ENCODE results near the gene ARCN1.

Gene ARCN1

DNA sequence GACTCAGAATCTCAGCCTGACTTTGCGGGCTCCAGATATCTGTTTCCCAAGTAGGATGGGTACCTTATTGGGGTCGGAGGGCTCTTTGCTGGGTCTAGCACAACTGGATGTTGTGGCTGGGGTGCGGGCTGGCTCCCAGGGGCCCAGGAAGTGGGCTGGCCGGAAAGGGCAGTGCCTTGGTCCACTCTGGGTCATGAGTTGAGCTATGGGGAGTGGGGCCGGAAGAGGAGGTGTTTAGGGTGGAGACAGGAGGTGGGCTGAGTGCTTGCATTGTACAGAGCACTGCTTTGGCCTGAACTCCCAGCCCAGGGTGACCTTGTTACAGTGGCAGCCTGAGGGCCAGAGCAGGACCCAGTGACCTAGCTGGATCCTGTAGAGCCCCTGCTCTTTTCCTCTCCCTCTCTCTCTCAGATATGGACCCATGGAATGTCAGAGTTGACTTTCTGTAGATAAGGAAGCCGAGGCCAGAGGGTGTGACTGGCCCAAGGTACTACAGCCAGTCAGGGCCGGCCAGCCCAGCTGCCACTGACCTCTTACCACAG lies 48.4 kb downstream of the ARCN1 start:
- Histone ChIP-seq H3K4me1 (ENCODE audit: control insufficient read depth in 2 of 2, insufficient read depth in 1 of 2, low read depth in 1 of 2, low read length in 2 of 2) (peaks cover 59 to 64% of the 10 kb centered on the region in 2 donors), H3K4me2 (ENCODE audit: insufficient read depth, low read length, poor library complexity, severe bottlenecking) (peak overlapping the region; percentile 35), H2BK5ac (ENCODE audit: low read length) (peak overlapping the region; percentile 87), H3K9ac (ENCODE audit: low read depth, low read length, poor library complexity) (no peak overlapping the region), H3K27me3 (ENCODE audit: control insufficient read depth in 3 of 3, insufficient read depth in 3 of 3, low read depth in 1 of 3, low read length in 3 of 3) (no peaks in the 10 kb centered on the region), H2AFZ (ENCODE audit: low read length) (peak overlapping the region; percentile 92), H3K14ac (ENCODE audit: low read length) (no peak overlapping the region), H3K79me1 (ENCODE audit: low read depth, low read length) (peaks cover 9% of the 10 kb centered on the region), H3K23ac (ENCODE audit: low read depth, low read length, poor library complexity) (no peak overlapping the region), H3K36me3 (replicated peaks in 1 of 2; ENCODE audit: control insufficient read depth in 2 of 2, insufficient read depth in 2 of 2, low read length in 2 of 2) (peaks cover 11 to 25% of the 10 kb centered on the region in 2 donors), H2AK5ac (ENCODE audit: low read depth, low read length) (peak overlapping the region; percentile 94), H4K8ac (ENCODE audit: low read depth, low read length) (no peak overlapping the region), H2BK12ac (ENCODE audit: low read length) (peak overlapping the region; percentile 94), H3K4ac (ENCODE audit: low read length) (peak overlapping the region; percentile 58), H3K9me3 (replicated peaks in 1 of 2; ENCODE audit: control insufficient read depth in 2 of 2, insufficient read depth in 1 of 2, low read depth in 1 of 2, low read length in 2 of 2) (no peaks in the 10 kb centered on the region), H2BK120ac (ENCODE audit: low read depth, low read length) (peak overlapping the region; percentile 58), H2BK15ac (ENCODE audit: low read length) (peak overlapping the region; percentile 98), H3K27ac (replicated peaks; ENCODE audit: low read length) (peak overlapping the region; percentile 63), H4K91ac (ENCODE audit: low read depth, low read length, poor library complexity) (peak overlapping the region; percentile 48), H3K18ac (ENCODE audit: low read length) (peak overlapping the region; percentile 93), H3K4me3 (ENCODE audit: low read length in 2 of 2) (peak overlapping the region; percentile 49 to 80)
- WGBS, 2 donors (ENCODE audit: extremely low coverage in 2 of 2, insufficient read length in 2 of 2, insufficient replicate concordance in 1 of 2) = no CpG with 5 or more reads among the region's 7 CpGs
- no peak for DNase-seq (ENCODE audit: low spot score)

DNA sequence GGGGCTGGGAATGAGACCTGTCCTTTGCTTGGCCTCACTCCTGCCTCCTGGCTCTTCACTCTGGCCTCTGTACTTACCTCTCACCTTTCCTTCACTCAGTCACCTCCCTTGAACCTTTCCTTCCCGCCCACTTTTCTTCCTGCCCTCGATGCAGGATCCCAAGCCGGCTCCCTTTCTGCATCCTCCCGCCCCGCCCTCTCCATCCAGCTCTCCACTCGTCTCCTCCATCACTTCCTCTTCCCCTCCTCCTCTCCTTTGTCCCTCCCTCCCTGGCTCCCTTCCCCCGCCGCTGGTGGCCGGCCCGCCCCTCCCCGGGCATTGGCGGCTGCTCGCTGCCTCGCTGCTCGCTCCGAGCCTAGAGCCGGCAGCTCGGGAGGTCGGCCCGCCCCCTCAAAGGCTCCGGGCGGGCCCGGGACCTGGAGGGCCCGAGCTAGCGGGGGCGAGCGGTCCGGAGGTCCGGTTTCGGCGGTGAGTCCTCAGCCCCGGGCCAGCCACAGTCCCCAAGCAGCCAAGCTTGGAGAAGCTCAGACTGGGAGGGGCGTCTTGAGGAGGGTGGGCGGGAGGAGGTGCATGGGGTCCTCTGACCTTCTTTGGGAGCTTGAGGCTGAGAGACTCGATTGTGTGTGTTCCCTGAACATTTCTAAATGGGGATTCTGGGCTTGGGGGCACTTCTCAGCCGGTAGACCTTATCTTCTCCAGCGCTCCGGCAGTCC lies 49.0 kb downstream of the ARCN1 start:
- Histone ChIP-seq H4K8ac (ENCODE audit: low read depth, low read length) (no peak overlapping the region), H2BK120ac (ENCODE audit: low read depth, low read length) (peak overlapping the region; percentile 58), H4K91ac (ENCODE audit: low read depth, low read length, poor library complexity) (peak overlapping the region; percentile 48), H2BK12ac (ENCODE audit: low read length) (peak overlapping the region; percentile 94), H2AFZ (ENCODE audit: low read length) (peak overlapping the region; percentile 92), H3K4me1 (ENCODE audit: control insufficient read depth in 2 of 2, insufficient read depth in 1 of 2, low read depth in 1 of 2, low read length in 2 of 2) (peaks cover 53 to 58% of the 10 kb centered on the region in 2 donors), H3K27ac (replicated peaks; ENCODE audit: low read length) (peak overlapping the region; percentile 83), H3K36me3 (replicated peaks in 1 of 2; ENCODE audit: control insufficient read depth in 2 of 2, insufficient read depth in 2 of 2, low read length in 2 of 2) (peaks cover 14 to 31% of the 10 kb centered on the region in 2 donors), H3K79me1 (ENCODE audit: low read depth, low read length) (peaks cover 9% of the 10 kb centered on the region), H3K4me3 (ENCODE audit: low read length in 2 of 2) (peak overlapping the region; percentile 80 to 81), H3K27me3 (ENCODE audit: control insufficient read depth in 3 of 3, insufficient read depth in 3 of 3, low read depth in 1 of 3, low read length in 3 of 3) (no peaks in the 10 kb centered on the region), H2BK15ac (ENCODE audit: low read length) (peak overlapping the region; percentile 98), H2AK5ac (ENCODE audit: low read depth, low read length) (peak overlapping the region; percentile 94), H3K4ac (ENCODE audit: low read length) (peak overlapping the region; percentile 58), H3K9me3 (replicated peaks in 1 of 2; ENCODE audit: control insufficient read depth in 2 of 2, insufficient read depth in 1 of 2, low read depth in 1 of 2, low read length in 2 of 2) (no peaks in the 10 kb centered on the region), H3K14ac (ENCODE audit: low read length) (no peak overlapping the region), H3K9ac (ENCODE audit: low read depth, low read length, poor library complexity) (peak overlapping the region; percentile 91), H3K4me2 (ENCODE audit: insufficient read depth, low read length, poor library complexity, severe bottlenecking) (peak overlapping the region; percentile 68), H3K23ac (ENCODE audit: low read depth, low read length, poor library complexity) (peak overlapping the region; percentile 56), H3K18ac (ENCODE audit: low read length) (peak overlapping the region; percentile 93), H2BK5ac (ENCODE audit: low read length) (peak overlapping the region; percentile 87)
- no CpG with 5 or more reads among the region's 38 CpGs for WGBS, 2 donors (ENCODE audit: extremely low coverage in 2 of 2, insufficient read length in 2 of 2, insufficient replicate concordance in 1 of 2)
- no peak for DNase-seq (ENCODE audit: low spot score)

DNA sequence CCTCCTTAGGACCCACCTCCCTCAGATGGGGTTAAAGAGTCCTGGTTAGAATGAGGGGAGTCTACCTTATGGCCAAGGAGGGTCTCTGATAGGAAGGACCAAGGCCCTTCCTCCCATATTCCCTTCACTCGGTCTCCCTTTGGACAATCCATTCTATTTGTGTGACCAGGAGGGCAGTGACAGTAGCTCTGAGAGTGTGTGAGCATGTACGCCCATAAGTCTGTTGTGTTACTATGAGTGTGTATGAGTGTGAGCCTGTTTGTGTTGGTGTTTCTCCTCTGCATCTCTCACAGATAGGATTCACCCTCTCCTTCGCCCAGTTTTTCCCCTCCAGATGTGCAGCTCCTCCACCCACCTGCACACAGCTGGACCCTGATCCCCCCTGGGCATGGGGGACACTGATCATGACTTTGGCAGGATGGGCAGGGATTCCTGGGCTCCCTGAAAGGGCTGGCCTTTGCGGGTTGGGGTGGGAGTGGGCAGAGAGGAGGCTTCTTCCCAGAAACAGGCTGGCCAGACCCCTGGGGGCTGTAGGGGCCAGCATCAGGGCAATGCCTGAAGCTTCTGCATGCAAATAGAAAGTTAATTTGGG lies 49.7 kb downstream of the ARCN1 start:
- no peak overlapping the region for H2BK12ac ChIP-seq (ENCODE audit: low read length)
- H3K79me1 ChIP-seq (ENCODE audit: low read depth, low read length) = peaks cover 9% of the 10 kb centered on the region
- H3K4me3 ChIP-seq (ENCODE audit: low read length in 2 of 2) = peak overlapping the region; percentile 80 to 81
- no CpG with 5 or more reads among the region's 4 CpGs for WGBS, 2 donors (ENCODE audit: extremely low coverage in 2 of 2, insufficient read length in 2 of 2, insufficient replicate concordance in 1 of 2)
- peak overlapping the region; percentile 91 for H3K9ac ChIP-seq (ENCODE audit: low read depth, low read length, poor library complexity)
- H3K23ac ChIP-seq (ENCODE audit: low read depth, low read length, poor library complexity) = peak overlapping the region; percentile 56
- no peaks in the 10 kb centered on the region for H3K27me3 ChIP-seq (ENCODE audit: control insufficient read depth in 3 of 3, insufficient read depth in 3 of 3, low read depth in 1 of 3, low read length in 3 of 3)
- peaks cover 49 to 52% of the 10 kb centered on the region in 2 donors for H3K4me1 ChIP-seq (ENCODE audit: control insufficient read depth in 2 of 2, insufficient read depth in 1 of 2, low read depth in 1 of 2, low read length in 2 of 2)
- H3K4me2 ChIP-seq (ENCODE audit: insufficient read depth, low read length, poor library complexity, severe bottlenecking) = peak overlapping the region; percentile 68
- H3K9me3 ChIP-seq (replicated peaks in 1 of 2; ENCODE audit: control insufficient read depth in 2 of 2, insufficient read depth in 1 of 2, low read depth in 1 of 2, low read length in 2 of 2) = no peaks in the 10 kb centered on the region
- no peak overlapping the region for H4K8ac ChIP-seq (ENCODE audit: low read depth, low read length)
- peak overlapping the region; percentile 60 for H2BK5ac ChIP-seq (ENCODE audit: low read length)
- H3K4ac ChIP-seq (ENCODE audit: low read length) = no peak overlapping the region
- H2BK120ac ChIP-seq (ENCODE audit: low read depth, low read length) = no peak overlapping the region
- DNase-seq (ENCODE audit: low spot score) = no peak
- peak overlapping the region; percentile 91 for H3K18ac ChIP-seq (ENCODE audit: low read length)
- H3K14ac ChIP-seq (ENCODE audit: low read length) = no peak overlapping the region
- H2AK5ac ChIP-seq (ENCODE audit: low read depth, low read length) = peak overlapping the region; percentile 64
- H4K91ac ChIP-seq (ENCODE audit: low read depth, low read length, poor library complexity) = no peak overlapping the region
- peak overlapping the region; percentile 83 for H3K27ac ChIP-seq (replicated peaks; ENCODE audit: low read length)
- peaks cover 16 to 36% of the 10 kb centered on the region in 2 donors for H3K36me3 ChIP-seq (replicated peaks in 1 of 2; ENCODE audit: control insufficient read depth in 2 of 2, insufficient read depth in 2 of 2, low read length in 2 of 2)
- peak overlapping the region; percentile 92 for H2AFZ ChIP-seq (ENCODE audit: low read length)
- no peak overlapping the region for H2BK15ac ChIP-seq (ENCODE audit: low read length)

Data from neuronal stem cell (in vitro differentiated cells).